Fibroblast of skin of scalp (primary cell): ENCODE measurements around the gene TMEM127.

Experiments used
- DNase-seq: peaks from one replicate; pipeline ENCODE4 v3.0.0-alpha.2; 2013

Gene TMEM127

GRCh38 chr2:96204836-96205624, 60.8 kb downstream of the TMEM127 start:
- DNase-seq, result peak; percentile 29

- no peak for DNase-seq
These were observed 62.4 kb downstream of the TMEM127 start for GRCh38 chr2:96203130-96204028.

GRCh38 chr2:96202152-96202854, 63.5 kb downstream of the TMEM127 start:
- peak; percentile 61 for DNase-seq

DNA sequence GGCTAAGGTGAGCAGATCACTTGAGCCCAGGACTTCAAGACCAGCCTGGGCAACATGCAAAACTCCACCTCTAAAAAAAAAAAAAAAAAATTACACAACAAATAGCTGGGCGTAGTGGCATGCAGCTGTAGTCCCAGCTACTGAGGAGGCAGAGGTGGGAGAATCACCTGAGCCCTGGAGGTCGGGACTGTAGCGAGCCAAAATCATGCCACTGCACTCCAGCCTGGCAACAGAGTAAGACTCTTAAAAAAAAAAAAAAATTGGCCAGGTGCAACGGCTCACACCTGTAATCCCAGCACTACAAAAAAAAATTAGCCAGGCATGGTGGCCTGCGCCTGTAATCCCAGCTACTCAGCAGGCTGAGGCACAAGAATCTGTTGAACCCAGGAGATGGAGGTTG, 64.5 kb downstream of the TMEM127 start:
- DNase-seq, result no peak

DNA sequence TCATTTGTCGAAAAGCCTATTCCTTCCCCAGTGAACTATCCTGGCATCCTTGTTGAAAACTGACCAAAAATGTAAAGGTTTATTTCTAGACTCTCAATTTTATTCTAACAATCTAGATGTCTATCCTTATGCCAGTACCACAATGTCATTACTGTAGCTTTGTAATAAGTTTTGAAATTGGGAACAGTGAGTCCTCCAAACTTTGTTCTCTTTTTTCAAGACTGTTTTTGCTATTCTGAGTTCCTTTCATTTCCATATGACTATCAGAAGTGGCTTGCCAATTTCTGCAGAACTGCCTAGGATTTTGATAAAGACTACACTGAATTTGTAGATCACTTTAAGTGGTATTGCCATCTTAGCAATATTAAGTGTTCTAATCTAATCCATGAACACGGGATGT, 66.9 kb downstream of the TMEM127 start:
- DNase-seq, result no peak
